Endodermal cell (in vitro differentiated cells): ENCODE measurements around the gene TP53RK. TPM values are rescaled to one million over a fixed set of nuclear protein-coding genes. Genes with fewer than 3 reads are reported as not detected.

Experiments
- DNase-seq: peaks from one replicate; pipeline ENCODE4 v3.0.0-alpha.2; 2017
- H3K27ac ChIP-seq: 2 replicates; pipeline ENCODE4 v1.5.1; 2013; ENCODE audit warnings: mild to moderate bottlenecking, low read depth, low read length, moderate library complexity
- H3K27me3 ChIP-seq: 2 replicates; pipeline ENCODE4 v1.6.1; 2013; ENCODE audit warnings: mild to moderate bottlenecking, low read length, moderate library complexity; ENCODE audit not compliant: insufficient read depth, control insufficient read depth, poor library complexity, severe bottlenecking
- H3K36me3 ChIP-seq: 2 replicates; pipeline ENCODE4 v1.7.0; 2013; ENCODE audit warnings: mild to moderate bottlenecking, low read length, moderate library complexity; ENCODE audit not compliant: control insufficient read depth, insufficient read depth
- H3K4me1 ChIP-seq: one replicate; pipeline ENCODE4 v1.7.0; 2013; ENCODE audit warnings: low read length; ENCODE audit not compliant: control insufficient read depth, insufficient read depth
- H3K4me3 ChIP-seq: 2 replicates; pipeline ENCODE4 v1.5.1; 2013; ENCODE audit warnings: mild to moderate bottlenecking, low read length, moderate library complexity
- H3K9ac ChIP-seq: 2 replicates; pipeline ENCODE4 v1.6.1; 2013; ENCODE audit warnings: mild to moderate bottlenecking, low read length, moderate library complexity; ENCODE audit not compliant: poor library complexity, severe bottlenecking; ENCODE audit errors: extremely low read depth
- H3K9me3 ChIP-seq: 2 replicates; pipeline ENCODE4 v1.6.1; 2013; ENCODE audit warnings: mild to moderate bottlenecking, low read length, moderate library complexity; ENCODE audit not compliant: control insufficient read depth
- H3K27ac Mint-ChIP-seq: 2 replicates; pipeline ENCODE4 v1.8.0; 2020; ENCODE audit warnings: mixed read lengths
- H3K27me3 Mint-ChIP-seq: 2 replicates; pipeline ENCODE4 v1.8.0; 2021; ENCODE audit warnings: mild to moderate bottlenecking, mixed read lengths; ENCODE audit not compliant: insufficient read depth
- H3K36me3 Mint-ChIP-seq: 2 replicates; pipeline ENCODE4 v1.8.0; 2020; ENCODE audit warnings: low read depth, mixed read lengths
- H3K4me1 Mint-ChIP-seq: 2 replicates; pipeline ENCODE4 v1.8.0; 2020; ENCODE audit warnings: mixed read lengths
- H3K4me3 Mint-ChIP-seq: 2 replicates; pipeline ENCODE4 v1.8.0; 2020; ENCODE audit warnings: mild to moderate bottlenecking, moderate library complexity, mixed read lengths
- H3K9me3 Mint-ChIP-seq: 2 replicates; pipeline ENCODE4 v1.8.0; 2020; ENCODE audit warnings: mild to moderate bottlenecking, mixed read lengths
- CTCF ChIP-seq: fragments of 200-600 bp; sonication (generic); conservative IDR thresholded peaks from 2 replicates; pipeline ENCODE4 v1.5.0; 2021; ENCODE audit warnings: antibody characterized with exemption, mild to moderate bottlenecking
- WGBS, 2 experiments: methylation state at CpG; one replicate each; pipeline versions ENCODE4 v1.1.5 to v1.1.7; 2013; ENCODE audit warnings: missing lambda C conversion rate in 2 of 2, mixed read lengths in 1 of 2; ENCODE audit not compliant: insufficient coverage in 1 of 2, insufficient read length in 1 of 2; 5-methylcytosine and 5-hydroxymethylcytosine counted together
- total RNA-seq, 2 donors: library from RNA; stranded (reverse); fragmentation: NEBNext Ultra II Directional in 1 of 2; extraction: Animal tissue kit (Norgen Biotek cat#: 25700) in 1 of 2; gene quantifications; 2 replicates in 1 of 2; 3 replicates in 1 of 2; pipeline ENCODE4 v1.2.1, GENCODE V29; 2021

TP53RK gene
- total RNA-seq, 2 donors from 2014 or later, result 9.4 to 9.9 TPM

GRCh38 chr20:46647469-46647868 is 41.8 kb downstream of the TP53RK start:
- Mint-ChIP-seq H3K27ac (no peak overlapping the region), H3K36me3 (no peaks in the 10 kb centered on the region), H3K4me3 (no peak overlapping the region), H3K27me3 (peaks cover 89% of the 10 kb centered on the region), H3K9me3 (peaks cover 2% of the 10 kb centered on the region), H3K4me1 (peaks cover 12% of the 10 kb centered on the region)
- peaks cover 3% of the 10 kb centered on the region for H3K9me3 ChIP-seq
- H3K4me3 ChIP-seq, result no peak overlapping the region
- H3K27ac ChIP-seq, result no peak overlapping the region
- H3K9ac ChIP-seq, result no peak overlapping the region
- H3K27me3 ChIP-seq, result peaks cover 84% of the 10 kb centered on the region
- peaks cover 8% of the 10 kb centered on the region for H3K4me1 ChIP-seq
- no peak for TF ChIP-seq CTCF
- no peak for DNase-seq
- H3K36me3 ChIP-seq, result no peaks in the 10 kb centered on the region
- 59 to 63% methylated on average over 2 to 4 of the region's 4 CpGs for WGBS, 2 experiments

- no peak overlapping the region for H3K27ac Mint-ChIP-seq
- TF ChIP-seq CTCF, result no peak
- H3K9me3 Mint-ChIP-seq, result peaks cover 2% of the 10 kb centered on the region
- no peak for DNase-seq
- WGBS, 2 experiments, result 90 to 94% methylated on average over 2 to 3 of the region's 3 CpGs
- no peaks in the 10 kb centered on the region for H3K36me3 Mint-ChIP-seq
- H3K27me3 Mint-ChIP-seq, result peaks cover 89% of the 10 kb centered on the region
- Histone ChIP-seq H3K4me3 (no peak overlapping the region), H3K27ac (no peak overlapping the region), H3K27me3 (peaks cover 84% of the 10 kb centered on the region), H3K9me3 (peaks cover 2% of the 10 kb centered on the region), H3K9ac (no peak overlapping the region), H3K36me3 (no peaks in the 10 kb centered on the region), H3K4me1 (peaks cover 8% of the 10 kb centered on the region)
- H3K4me3 Mint-ChIP-seq, result no peak overlapping the region
- peaks cover 12% of the 10 kb centered on the region for H3K4me1 Mint-ChIP-seq
Observed at GRCh38 chr20:46646659-46647380, 42.4 kb downstream of the TP53RK start.

GRCh38 chr20:46646122-46646521 is 43.1 kb downstream of the TP53RK start:
- Mint-ChIP-seq H3K27me3 (peaks cover 90% of the 10 kb centered on the region), H3K4me1 (peaks cover 12% of the 10 kb centered on the region), H3K4me3 (no peak overlapping the region), H3K27ac (no peak overlapping the region), H3K36me3 (no peaks in the 10 kb centered on the region), H3K9me3 (peaks cover 2% of the 10 kb centered on the region)
- no peaks in the 10 kb centered on the region for H3K9me3 ChIP-seq
- no peak overlapping the region for H3K27ac ChIP-seq
- TF ChIP-seq CTCF, result no peak
- peaks cover 84% of the 10 kb centered on the region for H3K27me3 ChIP-seq
- WGBS, 2 experiments, result 82 to 93% methylated on average over 3 of the region's 4 CpGs
- H3K9ac ChIP-seq, result no peak overlapping the region
- no peaks in the 10 kb centered on the region for H3K36me3 ChIP-seq
- H3K4me1 ChIP-seq, result peaks cover 8% of the 10 kb centered on the region
- no peak overlapping the region for H3K4me3 ChIP-seq
- DNase-seq, result no peak
